HEK293T (cell line): ENCODE results near the gene B4GAT1.

ENCODE experiments used
- CTCF ChIA-PET: fragments of 350-600 bp; formaldehyde crosslinking; extraction: SDS; loops from one replicate; lab custom pipeline; 2021; ENCODE audit warnings: antibody characterized with exemption, inconsistent platforms; lab: Yijun Ruan, JAX
- POLR2A ChIA-PET: fragments of 350-600 bp; formaldehyde crosslinking; extraction: SDS; loops from one replicate; lab custom pipeline; 2020; ENCODE audit warnings: antibody characterized with exemption, inconsistent platforms; lab: Yijun Ruan, JAX
- DNase-seq: peaks from one replicate; pipeline ENCODE4 v3.0.0; 2012; ENCODE audit warnings: mixed read lengths; ENCODE audit errors: extremely low spot score
- ARNT ChIP-seq: fragments of 450-650 bp; IDR thresholded peaks from 2 replicates; pipeline ENCODE4 v1.6.1; 2017; ENCODE audit warnings: mild to moderate bottlenecking
- BHLHE40 ChIP-seq: fragments of 450-650 bp; IDR thresholded peaks from 2 replicates; pipeline ENCODE4 v1.6.1; 2016; ENCODE audit warnings: mild to moderate bottlenecking, moderate library complexity, borderline replicate concordance
- CTBP1 ChIP-seq: fragments of 450-650 bp; IDR thresholded peaks from 2 replicates; pipeline ENCODE4 v1.6.1; 2016; ENCODE audit warnings: borderline replicate concordance
- ELF4 ChIP-seq: fragments of 450-650 bp; IDR thresholded peaks from 2 replicates; pipeline ENCODE4 v1.6.1; 2017; ENCODE audit warnings: antibody characterized with exemption
- FOXK2 ChIP-seq: fragments of 450-650 bp; IDR thresholded peaks from 2 replicates; pipeline ENCODE4 v1.6.1; 2016; ENCODE audit warnings: mild to moderate bottlenecking
- FOXM1 ChIP-seq: fragments of 450-650 bp; IDR thresholded peaks from 2 replicates; pipeline ENCODE4 v1.6.1; 2017; ENCODE audit warnings: mild to moderate bottlenecking, borderline replicate concordance
- HDGF ChIP-seq: fragments of 450-650 bp; IDR thresholded peaks from 2 replicates; pipeline ENCODE4 v1.6.1; 2017; ENCODE audit warnings: antibody characterized with exemption, borderline replicate concordance
- L3MBTL2 ChIP-seq: fragments of 450-650 bp; conservative IDR thresholded peaks from 2 replicates; pipeline ENCODE4 v1.6.1; 2016; ENCODE audit warnings: mild to moderate bottlenecking
- NFRKB ChIP-seq: fragments of 450-650 bp; IDR thresholded peaks from 2 replicates; pipeline ENCODE4 v1.6.1; 2016; ENCODE audit warnings: mild to moderate bottlenecking, moderate library complexity
- SP1 ChIP-seq: fragments of 450-650 bp; IDR thresholded peaks from 2 replicates; pipeline ENCODE4 v1.6.1; 2017
- SUZ12 ChIP-seq: fragments of 450-650 bp; IDR thresholded peaks from 2 replicates; pipeline ENCODE4 v1.6.1; 2016; ENCODE audit warnings: mild to moderate bottlenecking
- TARDBP ChIP-seq: fragments of 450-650 bp; IDR thresholded peaks from 2 replicates; pipeline ENCODE4 v1.6.1; 2016
- ZNF384 ChIP-seq: fragments of 450-650 bp; IDR thresholded peaks from 2 replicates; pipeline ENCODE4 v1.6.1; 2016
- TF ChIP-seq, protein P1 (sequence below): fragments of 450-650 bp; IDR thresholded peaks from 2 replicates; pipeline ENCODE4 v1.6.1; 2016

B4GAT1 gene

DNA sequence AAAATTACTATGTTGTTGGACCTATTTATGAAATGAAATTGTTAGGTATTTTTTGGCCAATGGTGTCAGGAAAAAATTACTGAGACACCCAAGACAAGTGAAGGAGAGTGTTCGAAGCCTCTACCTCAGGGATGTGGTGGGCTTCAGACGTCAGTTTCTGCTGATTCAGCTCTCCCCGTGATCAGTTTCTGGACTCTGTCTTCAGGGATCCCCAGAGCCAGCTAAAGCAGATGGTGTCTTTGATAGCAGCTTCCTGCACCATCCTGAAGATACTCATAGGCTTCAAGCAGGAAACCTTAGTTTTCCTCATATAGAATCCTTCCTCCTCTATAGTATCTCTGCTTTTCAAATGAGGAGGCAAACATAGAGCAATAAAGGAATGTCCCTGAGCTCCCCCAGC is 38.0 kb downstream of the B4GAT1 start:
- ChIA-PET POLR2A (no interaction called here), CTCF (interaction anchor here (1.2 kb wide), 1 partner anchor 79 kb away, joined by 3 read pairs; no protein-coding TSS in a partner anchor)
- no peak for DNase-seq
- TF ChIP-seq CTBP1 (no peak), NFRKB (no peak), FOXK2 (no peak), FOXM1 (no peak), ELF4 (no peak), SUZ12 (no peak), SP1 (no peak), BHLHE40 (no peak)

DNA sequence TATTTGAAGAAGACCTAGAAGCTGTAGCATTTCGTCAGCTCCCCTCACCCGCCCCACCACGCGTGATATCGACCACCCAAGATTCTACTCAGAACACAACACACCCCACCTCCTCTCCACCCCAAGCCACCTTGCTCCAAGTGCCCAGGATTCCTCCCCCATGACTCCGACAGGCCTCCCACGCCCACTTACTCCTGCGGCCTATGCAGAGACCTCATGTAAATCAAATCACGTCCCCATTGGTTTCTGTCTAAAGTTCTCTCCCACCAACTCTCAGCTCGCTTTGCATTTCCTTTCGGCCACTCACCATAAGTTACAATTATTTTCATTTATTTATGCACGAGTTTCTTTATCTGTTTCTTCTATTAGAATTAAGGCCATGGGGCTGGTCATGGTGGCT is 44.8 kb downstream of the B4GAT1 start:
- no peak for TF ChIP-seq CTBP1
- TF ChIP-seq, protein P1, sequence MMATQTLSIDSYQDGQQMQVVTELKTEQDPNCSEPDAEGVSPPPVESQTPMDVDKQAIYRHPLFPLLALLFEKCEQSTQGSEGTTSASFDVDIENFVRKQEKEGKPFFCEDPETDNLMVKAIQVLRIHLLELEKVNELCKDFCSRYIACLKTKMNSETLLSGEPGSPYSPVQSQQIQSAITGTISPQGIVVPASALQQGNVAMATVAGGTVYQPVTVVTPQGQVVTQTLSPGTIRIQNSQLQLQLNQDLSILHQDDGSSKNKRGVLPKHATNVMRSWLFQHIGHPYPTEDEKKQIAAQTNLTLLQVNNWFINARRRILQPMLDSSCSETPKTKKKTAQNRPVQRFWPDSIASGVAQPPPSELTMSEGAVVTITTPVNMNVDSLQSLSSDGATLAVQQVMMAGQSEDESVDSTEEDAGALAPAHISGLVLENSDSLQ: no peak
- no peak for TF ChIP-seq L3MBTL2
- TF ChIP-seq ELF4: no peak
- TF ChIP-seq HDGF: no peak
- TF ChIP-seq FOXK2: no peak
- TF ChIP-seq SUZ12: no peak
- POLR2A ChIA-PET: interaction anchor here (1.4 kb wide), 1 partner anchor 14 kb away, joined by 8 read pairs; the partner anchor contains the start of gene YIF1A
- no peak for DNase-seq
- CTCF ChIA-PET: interaction anchor here (3.5 kb wide), 1 partner anchor 9 kb away, joined by 26 read pairs; no protein-coding TSS in a partner anchor

DNA sequence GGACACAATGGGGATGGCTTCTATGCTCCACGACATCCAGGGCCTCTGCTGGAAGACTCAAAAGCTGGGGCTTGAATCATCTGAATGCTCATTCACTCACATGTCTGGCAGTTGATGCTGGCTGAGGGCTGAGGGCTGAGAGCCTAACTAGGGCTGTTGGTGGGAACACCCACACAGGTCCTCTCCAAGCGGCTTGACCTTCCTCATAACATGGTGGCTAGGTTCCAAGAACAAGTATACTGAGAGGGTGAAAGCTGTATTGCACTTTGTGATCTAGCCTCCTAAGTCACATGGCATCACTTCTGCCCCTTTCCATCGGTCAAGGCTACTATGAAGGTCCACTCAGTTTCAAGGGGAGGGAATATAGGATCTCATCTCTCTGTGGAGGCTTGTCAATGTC is 48.2 kb downstream of the B4GAT1 start:
- ChIA-PET CTCF (interaction anchor here (1.2 kb wide), 1 partner anchor 13 kb away, joined by 4 read pairs; no protein-coding TSS in a partner anchor), POLR2A (interaction anchor here (3.1 kb wide), 1 partner anchor 10 kb away, joined by 18 read pairs; the partner anchor contains the start of gene YIF1A)
- no peak for TF ChIP-seq NFRKB
- DNase-seq: no peak

DNA sequence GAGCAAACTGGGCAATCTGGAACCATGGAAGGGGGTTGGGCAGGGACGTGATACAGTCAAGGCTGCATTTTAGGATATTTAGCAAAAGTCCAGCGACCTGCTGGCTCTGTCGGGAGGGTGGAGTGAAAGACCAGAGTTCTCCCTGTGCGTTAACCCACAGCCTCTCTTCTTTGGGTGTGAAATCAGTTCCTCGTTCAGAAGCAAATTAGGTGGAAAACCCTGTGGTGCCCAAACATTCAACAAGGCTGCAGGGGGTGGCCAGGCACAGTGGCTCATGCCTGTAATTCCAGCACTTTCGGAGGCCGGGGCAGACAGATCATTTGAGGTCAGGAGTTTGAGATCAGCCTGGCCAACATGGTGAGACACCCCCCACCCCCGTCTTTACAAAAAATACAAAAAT is 49.8 kb downstream of the B4GAT1 start:
- ChIA-PET POLR2A (no interaction called here), CTCF (interaction anchor here (0.6 to 2.6 kb wide), 3 partner anchors 10 to 438 kb away, joined by 3 to 8 read pairs (median 7); no protein-coding TSS in a partner anchor)
- TF ChIP-seq SP1 (no peak), ZNF384 (no peak), TARDBP (no peak), ARNT (no peak), BHLHE40 (no peak), HDGF (no peak)
- no peak for DNase-seq
